CD4-positive, alpha-beta T cell treated with Interleukin-6 for 4 hours (primary cell): ENCODE data around the gene RNF121.

ENCODE experiments used
- DNase-seq: peaks from one replicate; pipeline ENCODE4 v3.0.0-alpha.2; 2020; ENCODE audit warnings: mixed read lengths

RNF121 gene

GRCh38 chr11:71935338-71935925 lies 6.6 kb downstream of the RNF121 start:
- no peak for DNase-seq

GRCh38 chr11:71936825-71937224 lies 8.0 kb downstream of the RNF121 start:
- DNase-seq = no peak

GRCh38 chr11:71937826-71938225 lies 9.0 kb downstream of the RNF121 start:
- DNase-seq = no peak

- DNase-seq = no peak
Measured at GRCh38 chr11:71940561-71941219, 11.8 kb downstream of the RNF121 start.

GRCh38 chr11:71946144-71946571 lies 17.3 kb downstream of the RNF121 start:
- DNase-seq = no peak

- DNase-seq = no peak
Measured at GRCh38 chr11:71947498-71947897, 18.7 kb downstream of the RNF121 start.

GRCh38 chr11:71948314-71949027 lies 19.6 kb downstream of the RNF121 start:
- no peak for DNase-seq

- DNase-seq = no peak
Measured at GRCh38 chr11:71949034-71949433, 20.2 kb downstream of the RNF121 start.

- no peak for DNase-seq
Measured at GRCh38 chr11:71951741-71952310, 23.0 kb downstream of the RNF121 start.

- DNase-seq = no peak
Measured at GRCh38 chr11:71955898-71956456, 27.1 kb downstream of the RNF121 start.

GRCh38 chr11:71962428-71963038 lies 33.7 kb downstream of the RNF121 start:
- DNase-seq = no peak

- DNase-seq = no peak
Measured at GRCh38 chr11:71963468-71963867, 34.6 kb downstream of the RNF121 start.

GRCh38 chr11:71964641-71965040 lies 35.8 kb downstream of the RNF121 start:
- DNase-seq = no peak

GRCh38 chr11:71971680-71972079 lies 42.8 kb downstream of the RNF121 start:
- DNase-seq = no peak

- DNase-seq = no peak
Measured at GRCh38 chr11:71976551-71976950, 47.7 kb downstream of the RNF121 start.

GRCh38 chr11:71977090-71977489 lies 48.2 kb downstream of the RNF121 start:
- DNase-seq = no peak

GRCh38 chr11:71977743-71978418 lies 49.0 kb downstream of the RNF121 start:
- peak; percentile 62 for DNase-seq

- DNase-seq = no peak
Measured at GRCh38 chr11:71979094-71979493, 50.2 kb downstream of the RNF121 start.

GRCh38 chr11:71979602-71980001 lies 50.8 kb downstream of the RNF121 start:
- no peak for DNase-seq

- DNase-seq = no peak
Measured at GRCh38 chr11:71986131-71986530, 57.3 kb downstream of the RNF121 start.

- DNase-seq = no peak
Measured at GRCh38 chr11:71987521-71987920, 58.7 kb downstream of the RNF121 start.

GRCh38 chr11:71988050-71988449 lies 59.2 kb downstream of the RNF121 start:
- DNase-seq = no peak
